ENCODE data around the gene TBCD.
"Not testable (repeated sequence)": the region's sequence is repeated elsewhere in the genome, so short reads cannot be mapped to it uniquely, and the experiment has no call there.

TBCD gene

GRCh38 chr17:82980632-82981031, 228.8 kb downstream of the TBCD start:
- DNase-seq (ENCODE audit: low read depth): no peak
- H3K4me3 ChIP-seq (ENCODE audit: low read depth, low read length): no peak overlapping the region

GRCh38 chr17:82981141-82981730, 229.4 kb downstream of the TBCD start:
- DNase-seq (ENCODE audit: low read depth): no peak
- no peak overlapping the region for H3K4me3 ChIP-seq (ENCODE audit: low read depth, low read length)
- no peak for TF ChIP-seq CTCF (IDR thresholded peaks at IDR 0.05; ENCODE audit: low read depth, low read length, missing control alignments)

More at GRCh38 chr17:82980632-82981031, 228.8 kb downstream of the TBCD start:
- no peak for TF ChIP-seq CTCF (IDR thresholded peaks at IDR 0.05; ENCODE audit: low read depth, low read length, missing control alignments)

- H3K4me3 ChIP-seq (ENCODE audit: low read depth, low read length): no peak overlapping the region
- TF ChIP-seq CTCF (IDR thresholded peaks at IDR 0.05; ENCODE audit: low read depth, low read length, missing control alignments): no peak
- no peak for DNase-seq (ENCODE audit: low read depth)
These were observed 231.8 kb downstream of the TBCD start for GRCh38 chr17:82983510-82984248.

- not testable (repeated sequence) for H3K4me3 ChIP-seq (ENCODE audit: low read depth, low read length); DNase-seq (ENCODE audit: low read depth)
These were observed 232.4 kb downstream of the TBCD start for GRCh38 chr17:82984249-82984617.

GRCh38 chr17:82984751-82985427, 233.0 kb downstream of the TBCD start:
- no peak for TF ChIP-seq CTCF (IDR thresholded peaks at IDR 0.05; ENCODE audit: low read depth, low read length, missing control alignments)
- DNase-seq (ENCODE audit: low read depth): no peak

GRCh38 chr17:82985428-82985805, 233.6 kb downstream of the TBCD start:
- H3K4me3 ChIP-seq (ENCODE audit: low read depth, low read length): no peak overlapping the region
- no peak for DNase-seq (ENCODE audit: low read depth)
- TF ChIP-seq CTCF (IDR thresholded peaks at IDR 0.05; ENCODE audit: low read depth, low read length, missing control alignments): no peak

More at GRCh38 chr17:82984751-82985427, 233.0 kb downstream of the TBCD start:
- H3K4me3 ChIP-seq (ENCODE audit: low read depth, low read length): no peak overlapping the region

GRCh38 chr17:82985973-82986372, 234.1 kb downstream of the TBCD start:
- no peak overlapping the region for H3K4me3 ChIP-seq (ENCODE audit: low read depth, low read length)
- DNase-seq (ENCODE audit: low read depth): no peak
- no peak for TF ChIP-seq CTCF (IDR thresholded peaks at IDR 0.05; ENCODE audit: low read depth, low read length, missing control alignments)

- not testable (repeated sequence) for H3K4me3 ChIP-seq (ENCODE audit: low read depth, low read length); DNase-seq (ENCODE audit: low read depth)
These were observed 237.2 kb downstream of the TBCD start for GRCh38 chr17:82989051-82989450.

Data from GM12864 (cell line).